ENCODE data around the gene SMU1.

Gene SMU1

DNA sequence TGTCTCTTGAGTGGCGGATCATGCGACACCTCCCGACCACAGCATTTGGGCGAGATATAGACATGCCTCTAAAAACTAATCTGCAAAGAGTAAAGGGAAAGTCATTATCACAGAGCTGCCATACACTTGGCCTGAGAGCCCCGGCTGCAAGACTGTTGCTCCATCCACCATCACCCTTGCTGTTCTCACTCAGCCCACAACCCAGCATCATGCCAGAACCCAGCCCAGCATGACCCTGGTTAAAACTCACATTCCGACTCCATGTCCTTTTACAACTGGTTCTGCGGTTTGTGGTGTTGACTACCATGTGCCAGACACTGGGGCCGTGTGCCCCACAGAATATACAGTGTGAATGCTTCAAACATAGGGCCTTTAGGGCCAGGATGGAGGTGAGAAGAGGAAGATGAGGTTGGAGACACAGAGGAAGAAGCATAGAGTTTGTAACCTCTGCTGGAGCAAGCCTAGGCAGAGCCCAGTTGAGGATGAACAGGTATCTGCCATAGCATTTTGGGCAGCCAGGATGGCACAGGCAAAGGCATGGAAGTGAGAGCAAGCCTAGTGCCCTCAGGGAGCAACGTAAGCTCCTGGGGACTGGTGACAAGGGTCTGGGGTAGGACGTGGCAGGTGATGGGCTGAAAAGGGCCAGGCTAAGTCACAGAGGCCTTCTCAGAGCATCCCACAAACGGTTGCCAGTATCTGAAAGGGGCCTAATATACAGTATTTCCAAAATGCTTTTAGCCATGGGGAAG is 37.5 kb upstream of the SMU1 start:
- H3K36me3 ChIP-seq (ENCODE audit: control insufficient read depth, insufficient read depth, low read length): no peaks in the 10 kb centered on the region
- WGBS (ENCODE audit: insufficient coverage, insufficient read length): no CpG with 5 or more reads among the region's 11 CpGs
- no peak overlapping the region for H3K4me3 ChIP-seq (ENCODE audit: low read length)
- no peak for DNase-seq (ENCODE audit: low read depth, low spot score)
- H3K27me3 ChIP-seq (ENCODE audit: control insufficient read depth, insufficient read depth, low read length): no peaks in the 10 kb centered on the region
- no peak overlapping the region for H3K27ac ChIP-seq (ENCODE audit: low read length)
- no peaks in the 10 kb centered on the region for H3K4me1 ChIP-seq (ENCODE audit: control insufficient read depth, insufficient read depth, low read length)
- no peaks in the 10 kb centered on the region for H3K9me3 ChIP-seq (ENCODE audit: control insufficient read depth, insufficient read depth, low read length)

DNA sequence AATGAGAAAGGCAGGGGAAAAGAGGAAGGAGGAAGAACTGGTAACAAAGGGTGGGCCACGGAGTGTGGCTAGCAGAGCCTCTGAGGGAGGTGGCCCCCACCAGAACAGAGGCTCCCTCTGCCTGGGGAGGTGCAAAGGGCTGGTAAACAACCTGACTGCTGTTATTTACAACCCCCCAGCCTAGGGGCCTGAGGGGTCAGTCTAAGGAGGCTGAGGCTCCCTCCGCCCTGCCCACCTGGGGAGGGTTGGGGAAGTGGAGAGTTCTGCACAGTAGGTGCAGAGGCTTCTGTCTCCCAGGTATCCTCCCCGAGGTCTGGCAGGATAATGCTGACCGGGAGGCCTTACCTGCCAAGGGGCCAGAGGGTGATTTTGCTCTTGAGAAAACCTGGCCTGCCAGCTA is 35.6 kb upstream of the SMU1 start:
- DNase-seq (ENCODE audit: low read depth, low spot score): no peak
- Histone ChIP-seq H3K9me3 (ENCODE audit: control insufficient read depth, insufficient read depth, low read length) (no peaks in the 10 kb centered on the region), H3K36me3 (ENCODE audit: control insufficient read depth, insufficient read depth, low read length) (no peaks in the 10 kb centered on the region), H3K27ac (ENCODE audit: low read length) (no peak overlapping the region), H3K4me1 (ENCODE audit: control insufficient read depth, insufficient read depth, low read length) (0 out of 2 replicates have a peak, but pooled peaks cover 3% of the 10 kb centered on the region), H3K4me3 (ENCODE audit: low read length) (no peak overlapping the region), H3K27me3 (ENCODE audit: control insufficient read depth, insufficient read depth, low read length) (no peaks in the 10 kb centered on the region)
- no CpG with 5 or more reads among the region's 4 CpGs for WGBS (ENCODE audit: insufficient coverage, insufficient read length)

DNA sequence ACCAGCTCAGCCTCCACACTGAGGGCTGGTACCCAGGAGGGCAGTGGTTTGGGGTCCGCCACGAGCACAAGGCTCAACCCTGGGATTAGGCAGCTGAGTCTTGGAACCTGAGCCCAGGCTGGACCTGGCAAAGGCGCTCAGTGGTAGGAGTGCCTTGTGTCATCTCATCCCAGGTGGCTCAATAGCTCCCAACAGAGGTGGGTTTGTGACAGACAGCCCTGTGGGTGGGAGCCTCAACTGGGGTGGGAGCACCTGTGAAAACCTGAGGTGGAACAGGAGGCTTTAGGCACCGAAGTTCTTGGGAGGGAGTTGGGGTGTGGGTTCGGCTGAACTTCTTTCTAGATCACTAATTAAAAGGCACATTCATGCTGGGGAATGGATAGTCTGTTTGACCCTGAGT is 35.2 kb upstream of the SMU1 start:
- WGBS (ENCODE audit: insufficient coverage, insufficient read length): no CpG with 5 or more reads among the region's 5 CpGs
- Histone ChIP-seq H3K36me3 (ENCODE audit: control insufficient read depth, insufficient read depth, low read length) (no peaks in the 10 kb centered on the region), H3K9me3 (ENCODE audit: control insufficient read depth, insufficient read depth, low read length) (no peaks in the 10 kb centered on the region), H3K4me3 (ENCODE audit: low read length) (no peak overlapping the region), H3K27ac (ENCODE audit: low read length) (no peak overlapping the region), H3K27me3 (ENCODE audit: control insufficient read depth, insufficient read depth, low read length) (no peaks in the 10 kb centered on the region), H3K4me1 (ENCODE audit: control insufficient read depth, insufficient read depth, low read length) (0 out of 2 replicates have a peak, but pooled peaks cover 3% of the 10 kb centered on the region)
- no peak for DNase-seq (ENCODE audit: low read depth, low spot score)

DNA sequence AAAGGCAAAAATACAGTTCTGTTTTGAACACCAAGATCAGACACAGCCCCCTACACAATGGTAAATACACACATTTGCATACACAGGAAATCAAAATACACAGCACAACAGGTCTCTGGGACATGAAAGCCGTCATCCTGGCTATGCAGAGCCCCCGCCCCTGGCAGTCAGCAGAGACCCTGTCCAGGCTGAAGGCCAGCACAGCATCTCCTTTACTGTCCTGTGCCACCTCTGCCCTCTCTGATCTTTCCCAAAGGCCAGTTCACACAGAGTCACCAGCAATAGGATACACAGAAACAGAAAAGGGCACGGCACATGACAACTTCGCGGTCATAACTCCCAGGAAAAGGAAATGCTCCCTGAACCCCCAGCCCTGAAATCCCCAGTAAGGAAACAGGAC is 34.2 kb upstream of the SMU1 start:
- H3K4me1 ChIP-seq (ENCODE audit: control insufficient read depth, insufficient read depth, low read length): 0 out of 2 replicates have a peak, but pooled peaks cover 3% of the 10 kb centered on the region
- H3K27ac ChIP-seq (ENCODE audit: low read length): no peak overlapping the region
- no peaks in the 10 kb centered on the region for H3K36me3 ChIP-seq (ENCODE audit: control insufficient read depth, insufficient read depth, low read length)
- no peak for DNase-seq (ENCODE audit: low read depth, low spot score)
- no peaks in the 10 kb centered on the region for H3K9me3 ChIP-seq (ENCODE audit: control insufficient read depth, insufficient read depth, low read length)
- no peaks in the 10 kb centered on the region for H3K27me3 ChIP-seq (ENCODE audit: control insufficient read depth, insufficient read depth, low read length)
- WGBS (ENCODE audit: insufficient coverage, insufficient read length): no CpG with 5 or more reads among the region's 5 CpGs
- H3K4me3 ChIP-seq (ENCODE audit: low read length): no peak overlapping the region

DNA sequence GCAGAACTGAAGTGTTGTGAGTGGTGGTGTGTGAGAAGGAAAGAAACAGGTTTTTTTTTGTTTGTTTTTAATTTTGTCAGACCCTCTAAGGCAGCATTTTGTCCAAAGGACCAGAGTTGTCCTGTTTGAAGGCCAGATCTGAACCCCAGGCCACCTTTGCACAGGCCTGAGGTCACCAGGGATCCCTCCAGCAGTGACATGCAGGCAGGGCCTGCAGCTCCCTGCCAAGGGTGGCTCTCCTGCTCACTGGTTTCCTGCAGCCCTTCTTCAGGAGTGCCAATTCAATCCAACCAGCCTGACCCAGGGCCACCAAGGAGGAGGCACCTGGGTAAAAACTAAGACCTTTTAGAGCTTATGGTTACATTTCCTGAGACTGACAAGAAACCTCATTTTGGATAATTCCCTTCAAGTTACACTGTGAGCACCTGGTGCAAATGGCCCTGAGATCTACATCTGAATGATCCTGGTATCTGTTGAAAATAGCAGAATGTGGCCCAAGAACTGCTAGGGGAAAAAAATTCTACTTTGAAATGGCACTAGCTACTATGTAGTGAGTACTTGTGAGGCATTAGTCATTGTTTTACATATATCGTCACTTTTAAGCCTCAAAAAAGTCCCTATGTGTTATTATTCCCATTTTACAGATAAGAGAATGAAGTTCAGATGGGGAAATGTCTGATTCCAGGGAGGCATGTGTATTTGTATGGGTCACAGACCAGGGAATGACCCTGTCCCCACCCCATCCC is 33.5 kb upstream of the SMU1 start:
- no peak for DNase-seq (ENCODE audit: low read depth, low spot score)
- Histone ChIP-seq H3K27ac (ENCODE audit: low read length) (no peak overlapping the region), H3K4me3 (ENCODE audit: low read length) (no peak overlapping the region), H3K27me3 (ENCODE audit: control insufficient read depth, insufficient read depth, low read length) (no peaks in the 10 kb centered on the region), H3K9me3 (ENCODE audit: control insufficient read depth, insufficient read depth, low read length) (no peaks in the 10 kb centered on the region), H3K36me3 (ENCODE audit: control insufficient read depth, insufficient read depth, low read length) (no peaks in the 10 kb centered on the region), H3K4me1 (ENCODE audit: control insufficient read depth, insufficient read depth, low read length) (0 out of 2 replicates have a peak, but pooled peaks cover 3% of the 10 kb centered on the region)
- no CpG with 5 or more reads among the region's 1 CpG for WGBS (ENCODE audit: insufficient coverage, insufficient read length)

DNA sequence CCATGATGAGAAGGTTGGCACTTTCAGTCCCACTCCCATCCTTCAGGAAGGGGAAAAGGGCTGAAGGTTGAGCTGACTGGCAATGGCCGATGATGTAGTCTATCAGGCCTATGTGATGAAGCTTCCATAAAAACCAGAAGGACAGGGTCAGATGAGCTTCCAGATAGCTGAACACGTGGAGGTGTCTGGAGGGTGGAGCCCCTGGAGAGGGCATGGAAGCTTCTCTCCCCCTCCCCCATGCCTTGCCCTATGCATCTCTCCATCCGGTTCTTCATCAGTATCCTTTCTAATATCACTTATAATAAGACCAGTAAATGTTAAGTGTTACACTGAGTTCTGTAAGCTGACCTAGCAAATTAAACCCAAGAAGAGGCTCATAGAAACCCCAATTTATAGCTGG is 32.6 kb upstream of the SMU1 start:
- no peaks in the 10 kb centered on the region for H3K27me3 ChIP-seq (ENCODE audit: control insufficient read depth, insufficient read depth, low read length)
- no peak overlapping the region for H3K4me3 ChIP-seq (ENCODE audit: low read length)
- H3K27ac ChIP-seq (ENCODE audit: low read length): no peak overlapping the region
- no peak for DNase-seq (ENCODE audit: low read depth, low spot score)
- WGBS (ENCODE audit: insufficient coverage, insufficient read length): no CpG with 5 or more reads among the region's 3 CpGs
- H3K36me3 ChIP-seq (ENCODE audit: control insufficient read depth, insufficient read depth, low read length): no peaks in the 10 kb centered on the region
- no peaks in the 10 kb centered on the region for H3K9me3 ChIP-seq (ENCODE audit: control insufficient read depth, insufficient read depth, low read length)
- H3K4me1 ChIP-seq (ENCODE audit: control insufficient read depth, insufficient read depth, low read length): 0 out of 2 replicates have a peak, but pooled peaks cover 3% of the 10 kb centered on the region

DNA sequence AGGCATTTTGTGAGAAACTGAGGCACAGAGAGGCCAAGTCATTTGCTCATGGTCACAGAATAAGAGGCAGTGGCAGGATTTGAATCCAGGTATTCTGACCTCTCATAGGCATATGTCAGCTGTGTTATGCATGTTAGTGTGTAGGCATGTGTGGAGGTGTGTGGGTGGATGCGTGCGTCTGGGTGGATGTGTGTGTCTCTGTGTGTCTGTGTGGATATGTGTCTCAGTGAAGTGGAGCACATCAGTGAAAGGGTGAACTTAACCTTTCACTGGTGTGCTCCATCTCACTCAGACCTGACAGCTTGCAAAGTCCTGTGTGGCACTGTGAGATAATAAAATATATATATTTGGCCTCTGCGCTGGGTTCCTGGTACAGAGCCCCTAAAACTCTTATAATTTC is 32.0 kb upstream of the SMU1 start:
- Histone ChIP-seq H3K36me3 (ENCODE audit: control insufficient read depth, insufficient read depth, low read length) (no peaks in the 10 kb centered on the region), H3K4me1 (ENCODE audit: control insufficient read depth, insufficient read depth, low read length) (0 out of 2 replicates have a peak, but pooled peaks cover 3% of the 10 kb centered on the region)

DNA sequence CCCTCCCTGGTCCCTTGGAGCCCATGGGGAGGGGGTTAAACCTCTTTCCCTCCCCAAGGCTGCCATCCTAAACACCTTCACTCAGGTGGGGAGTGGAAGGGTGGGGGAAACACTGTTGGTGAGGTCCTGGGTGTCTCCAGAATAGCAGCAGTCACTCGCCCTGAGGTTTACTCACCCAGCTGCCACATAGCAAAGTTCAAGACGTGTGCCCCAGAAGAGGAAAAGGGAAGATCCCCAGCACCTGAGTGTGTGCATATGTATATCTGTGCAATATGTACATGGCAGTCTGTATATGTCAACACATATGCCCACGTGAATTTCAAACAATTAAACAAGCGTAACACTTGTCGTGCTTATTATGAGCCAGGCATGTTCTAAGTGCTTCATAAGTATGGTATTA is 31.3 kb upstream of the SMU1 start:
- H3K27ac ChIP-seq (ENCODE audit: low read length): no peak overlapping the region
- no CpG with 5 or more reads among the region's 5 CpGs for WGBS (ENCODE audit: insufficient coverage, insufficient read length)

More for the DNA sequence above, 32.0 kb upstream of the SMU1 start:
- Histone ChIP-seq H3K27me3 (ENCODE audit: control insufficient read depth, insufficient read depth, low read length) (no peaks in the 10 kb centered on the region), H3K27ac (ENCODE audit: low read length) (no peak overlapping the region), H3K4me3 (ENCODE audit: low read length) (no peak overlapping the region), H3K9me3 (ENCODE audit: control insufficient read depth, insufficient read depth, low read length) (no peaks in the 10 kb centered on the region)
- DNase-seq (ENCODE audit: low read depth, low spot score): no peak
- no CpG with 5 or more reads among the region's 3 CpGs for WGBS (ENCODE audit: insufficient coverage, insufficient read length)

DNA sequence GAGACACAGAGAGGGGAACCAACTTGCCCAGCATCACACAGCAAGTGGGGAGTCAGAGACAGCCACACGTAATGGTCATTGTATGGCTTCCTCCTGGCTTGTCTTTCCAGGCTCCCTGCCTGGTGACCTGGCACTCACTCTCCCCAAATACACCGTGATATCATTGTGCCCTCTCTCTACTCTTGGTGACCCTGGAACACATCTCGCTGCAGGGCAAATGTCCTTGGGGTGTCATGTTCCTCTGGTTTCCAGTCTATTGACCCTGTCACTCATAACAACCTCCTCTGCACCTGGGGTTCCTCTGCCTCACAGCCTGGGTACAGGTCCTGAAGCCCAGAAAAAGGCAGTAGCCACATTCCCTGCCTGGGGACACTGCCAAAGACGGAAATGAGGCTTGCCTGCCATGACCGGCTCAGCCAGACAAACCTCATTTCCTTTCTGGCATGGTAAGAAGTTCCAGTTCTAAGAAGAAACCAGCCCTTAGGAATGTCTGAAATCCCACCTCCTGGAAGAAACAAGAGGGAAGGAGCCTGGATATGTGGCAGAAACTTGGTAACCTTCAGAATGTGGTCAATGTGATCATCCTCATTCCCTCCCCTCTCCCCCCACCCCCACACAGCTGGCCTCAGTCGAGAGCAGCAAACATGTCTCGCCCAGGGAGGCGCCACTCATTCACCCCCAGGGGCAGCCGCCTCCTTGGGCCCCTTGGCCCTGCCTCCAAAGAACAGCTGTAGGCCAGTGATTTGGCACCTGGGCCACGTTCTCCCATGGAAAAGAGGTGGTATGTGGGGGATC is 30.6 kb upstream of the SMU1 start:
- no CpG with 5 or more reads among the region's 10 CpGs for WGBS (ENCODE audit: insufficient coverage, insufficient read length)
- Histone ChIP-seq H3K36me3 (ENCODE audit: control insufficient read depth, insufficient read depth, low read length) (no peaks in the 10 kb centered on the region), H3K9me3 (ENCODE audit: control insufficient read depth, insufficient read depth, low read length) (no peaks in the 10 kb centered on the region), H3K27ac (ENCODE audit: low read length) (no peak overlapping the region), H3K4me3 (ENCODE audit: low read length) (no peak overlapping the region), H3K27me3 (ENCODE audit: control insufficient read depth, insufficient read depth, low read length) (no peaks in the 10 kb centered on the region), H3K4me1 (ENCODE audit: control insufficient read depth, insufficient read depth, low read length) (0 out of 2 replicates have a peak, but pooled peaks cover 4% of the 10 kb centered on the region)
- no peak for DNase-seq (ENCODE audit: low read depth, low spot score)

More for the DNA sequence above, 31.3 kb upstream of the SMU1 start:
- no peaks in the 10 kb centered on the region for H3K36me3 ChIP-seq (ENCODE audit: control insufficient read depth, insufficient read depth, low read length)
- 0 out of 2 replicates have a peak, but pooled peaks cover 4% of the 10 kb centered on the region for H3K4me1 ChIP-seq (ENCODE audit: control insufficient read depth, insufficient read depth, low read length)
- DNase-seq (ENCODE audit: low read depth, low spot score): no peak
- no peaks in the 10 kb centered on the region for H3K27me3 ChIP-seq (ENCODE audit: control insufficient read depth, insufficient read depth, low read length)
- H3K4me3 ChIP-seq (ENCODE audit: low read length): no peak overlapping the region
- no peaks in the 10 kb centered on the region for H3K9me3 ChIP-seq (ENCODE audit: control insufficient read depth, insufficient read depth, low read length)

DNA sequence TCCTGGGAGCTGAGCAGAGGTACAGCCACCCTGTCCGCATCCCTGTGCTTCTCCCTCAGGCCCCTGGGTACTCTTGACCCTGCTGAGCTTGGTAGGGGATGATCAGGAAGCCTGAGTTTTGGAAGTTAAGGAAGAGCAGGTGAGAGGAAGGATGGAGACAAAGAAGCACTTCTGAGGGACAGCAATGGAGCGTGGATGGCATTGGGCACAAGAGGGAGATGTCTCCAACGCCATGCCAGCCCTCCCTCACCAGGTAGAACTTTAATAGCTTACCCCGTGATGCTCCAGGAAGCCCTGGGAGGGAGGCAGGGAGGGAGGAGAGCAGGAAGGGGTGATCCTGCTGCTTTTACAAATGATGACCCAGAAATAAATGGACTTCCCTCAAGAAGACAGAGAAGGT is 29.9 kb upstream of the SMU1 start:
- DNase-seq (ENCODE audit: low read depth, low spot score): no peak
- Histone ChIP-seq H3K27ac (ENCODE audit: low read length) (no peak overlapping the region), H3K4me1 (ENCODE audit: control insufficient read depth, insufficient read depth, low read length) (0 out of 2 replicates have a peak, but pooled peaks cover 4% of the 10 kb centered on the region), H3K27me3 (ENCODE audit: control insufficient read depth, insufficient read depth, low read length) (no peaks in the 10 kb centered on the region), H3K36me3 (ENCODE audit: control insufficient read depth, insufficient read depth, low read length) (no peaks in the 10 kb centered on the region), H3K4me3 (ENCODE audit: low read length) (no peak overlapping the region), H3K9me3 (ENCODE audit: control insufficient read depth, insufficient read depth, low read length) (no peaks in the 10 kb centered on the region)
- WGBS (ENCODE audit: insufficient coverage, insufficient read length): no CpG with 5 or more reads among the region's 4 CpGs
